B cell (primary cell): ENCODE results near the gene CCDC85C. TPM values are rescaled to one million over a fixed set of nuclear protein-coding genes. Genes with fewer than 3 reads are reported as not detected.

Experiments used
- ATAC-seq: fragments of 200-7000 bp; cut with Tn5 transposase; one replicate; pipeline ENCODE4 v1.10.0; 2021; ENCODE audit warnings: low read depth, mild to moderate bottlenecking, moderate number of reproducible peaks, moderate library complexity
- CTCF ChIA-PET: fragments of 350-600 bp; sonication (Branson Sonifier 250); formaldehyde crosslinking; loops from one replicate; lab custom pipeline; 2021; ENCODE audit warnings: antibody characterized with exemption, inconsistent platforms; lab: Charles Lee
- POLR2A ChIA-PET: fragments of 350-600 bp; sonication (Branson Sonifier 250); formaldehyde crosslinking; loops from one replicate; lab custom pipeline; 2021; ENCODE audit warnings: antibody characterized with exemption; lab: Charles Lee
- DNase-seq: peaks from one replicate; pipeline ENCODE4 v3.0.0; 2013
- H2AFZ ChIP-seq: 2 replicates; pipeline ENCODE4 v1.6.1; 2012; ENCODE audit warnings: mild to moderate bottlenecking, low read depth, low read length; ENCODE audit not compliant: insufficient read depth, poor library complexity, severe bottlenecking
- H3K27ac ChIP-seq, 2 donors: 1 replicate in 1 of 2; 2 replicates in 1 of 2; pipeline ENCODE4 v1.5.1; 2012 to 2013; ENCODE audit warnings: low read length in 2 of 2, mild to moderate bottlenecking in 2 of 2, moderate library complexity in 1 of 2
- H3K27me3 ChIP-seq, 4 experiments: fragments of 200-600 bp in 1 of 4; sonication (generic) in 1 of 4; replicated peaks in 1 of 4; 1 replicate in 2 of 4; 2 replicates in 2 of 4; pipeline versions ENCODE4 v1.6.1 to v1.7.0; 2013 to 2016; ENCODE audit warnings: low read length in 3 of 4, mild to moderate bottlenecking in 2 of 4, mixed read lengths in 1 of 4, moderate library complexity in 1 of 4; ENCODE audit not compliant: insufficient read depth in 4 of 4, control insufficient read depth in 3 of 4; ENCODE audit errors: control extremely low read depth in 1 of 4
- H3K36me3 ChIP-seq, 2 experiments: replicated peaks in 1 of 2; 1 replicate in 1 of 2; 2 replicates in 1 of 2; pipeline versions ENCODE4 v1.6.1 to v1.7.1; 2013; ENCODE audit warnings: low read length in 1 of 2; ENCODE audit not compliant: insufficient read depth in 2 of 2, control insufficient read depth in 1 of 2; ENCODE audit errors: control extremely low read depth in 1 of 2, extremely low read depth in 1 of 2
- H3K4me1 ChIP-seq, 2 donors: fragments of 200-600 bp in 1 of 2; sonication (generic) in 1 of 2; 1 replicate in 1 of 2; 2 replicates in 1 of 2; pipeline versions ENCODE4 v1.5.1 to v1.6.1; 2013 to 2017; ENCODE audit warnings: low read length in 2 of 2; ENCODE audit not compliant: control insufficient read depth in 2 of 2, insufficient read depth in 2 of 2
- H3K4me2 ChIP-seq: replicated peaks from 2 replicates; pipeline ENCODE3; 2012; ENCODE audit warnings: mild to moderate bottlenecking, low read depth, low read length; ENCODE audit not compliant: poor library complexity, severe bottlenecking
- H3K4me3 ChIP-seq, 5 experiments: fragments of 200-600 bp in 1 of 5; sonication (generic) in 1 of 5; 1 replicate in 3 of 5; 2 replicates in 2 of 5; pipeline versions ENCODE4 v1.5.1 to v1.7.0; 2011 to 2016; ENCODE audit warnings: low read length in 4 of 5, mild to moderate bottlenecking in 4 of 5, low read depth in 2 of 5, control low read depth in 1 of 5, moderate library complexity in 1 of 5; ENCODE audit not compliant: insufficient read depth in 1 of 5; ENCODE audit errors: control extremely low read depth in 1 of 5, extremely low read depth in 1 of 5
- H3K79me2 ChIP-seq: fragments of 200-600 bp; sonication (generic); one replicate; pipeline ENCODE4 v1.6.0; 2016; ENCODE audit warnings: low read length; ENCODE audit not compliant: control insufficient read depth, insufficient read depth
- H3K9ac ChIP-seq: fragments of 200-600 bp; sonication (generic); 2 replicates; pipeline ENCODE4 v1.6.1; 2017; ENCODE audit warnings: mild to moderate bottlenecking, low read length, moderate library complexity
- H3K9me3 ChIP-seq, 3 donors: one replicate each; pipeline versions ENCODE4 v1.6.1 to v1.7.1; 2013; ENCODE audit warnings: low read length in 2 of 3; ENCODE audit not compliant: control insufficient read depth in 2 of 3, insufficient read depth in 1 of 3; ENCODE audit errors: control extremely low read depth in 1 of 3
- H4K20me1 ChIP-seq: 2 replicates; pipeline ENCODE4 v1.6.0; 2012; ENCODE audit warnings: mild to moderate bottlenecking, low read length; ENCODE audit not compliant: insufficient read depth, control insufficient read depth, poor library complexity, severe bottlenecking
- H3K27ac Mint-ChIP-seq: one replicate; pipeline ENCODE4 v1.8.0; 2021; ENCODE audit warnings: mixed read lengths
- H3K27me3 Mint-ChIP-seq: one replicate; pipeline ENCODE4 v1.8.0; 2021; ENCODE audit warnings: mixed read lengths
- H3K4me1 Mint-ChIP-seq: one replicate; pipeline ENCODE4 v1.8.0; 2021; ENCODE audit warnings: mixed read lengths
- H3K4me3 Mint-ChIP-seq: one replicate; pipeline ENCODE4 v1.8.0; 2021; ENCODE audit warnings: mixed read lengths
- H3K9me3 Mint-ChIP-seq: one replicate; pipeline ENCODE4 v1.8.0; 2022; ENCODE audit warnings: mixed read lengths; ENCODE audit not compliant: insufficient read depth
- EZH2 ChIP-seq: IDR thresholded peaks from 2 replicates; pipeline ENCODE4 v1.6.1; 2012; ENCODE audit warnings: borderline replicate concordance, low read depth, mild to moderate bottlenecking, moderate library complexity, low read length; ENCODE audit not compliant: insufficient read depth, poor library complexity, severe bottlenecking
- WGBS: methylation state at CpG from one replicate; pipeline ENCODE4 v1.1.5; 2013; ENCODE audit warnings: missing lambda C conversion rate; ENCODE audit not compliant: insufficient coverage; 5-methylcytosine and 5-hydroxymethylcytosine counted together
- intact Hi-C: fragments of 100-400 bp; cut with micrococcal nuclease; formaldehyde crosslinking; loops from one replicate; pipeline ENCODE4 v1.10.0; 2022
- polyA plus RNA-seq: library from polyadenylated mRNA; depleted of rRNA; stranded (reverse); fragments of >200 nt; gene quantifications from 2 replicates; pipeline ENCODE4 v1.2.3, GENCODE V29; 2012
- total RNA-seq, 2 donors: library from RNA; stranded (reverse); fragments of 120-200 nt in 1 of 2; gene quantifications; 1 replicate in 1 of 2; 2 replicates in 1 of 2; pipeline versions ENCODE4 v1.2.3 to v1.2.4, GENCODE V29; 2013 to 2022
- TF ChIP-seq, protein P1 (sequence below): fragments of 200-600 bp; IDR thresholded peaks from one replicate; pipeline ENCODE4 v1.8.0; 2022; ENCODE audit warnings: antibody characterized with exemption, mild to moderate bottlenecking

Gene CCDC85C
- total and polyA plus RNA-seq, 2 donors (not counting 1 experiment from before 2014, with no cell fraction given), result 0.52 to 2.7 TPM

DNA sequence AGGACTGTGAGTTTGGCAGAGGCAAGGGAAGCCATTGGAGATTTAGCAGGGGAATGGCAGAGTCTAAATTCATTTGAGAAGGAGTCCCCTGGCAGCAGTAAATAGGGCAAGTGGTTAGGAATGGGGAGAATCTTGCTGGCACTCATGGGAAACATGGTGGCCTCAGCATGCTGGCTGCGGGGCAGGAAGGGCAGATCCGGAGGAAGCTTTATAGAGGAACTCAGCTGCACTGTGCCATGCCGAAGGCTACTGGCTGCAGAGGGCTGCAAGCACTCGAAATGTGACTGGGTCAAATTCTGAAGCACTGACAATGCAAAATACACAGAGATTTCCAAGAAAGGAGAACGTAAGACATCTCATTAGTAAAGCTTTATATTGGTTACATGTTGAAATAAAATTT is 98.9 kb downstream of the CCDC85C start:
- no peaks in the 10 kb centered on the region for H3K27me3 ChIP-seq
- ChIA-PET POLR2A (no interaction called here), CTCF (no interaction called here)
- no peak overlapping the region for H3K4me2 ChIP-seq
- no peak overlapping the region for H2AFZ ChIP-seq
- H3K9me3 Mint-ChIP-seq, result no peaks in the 10 kb centered on the region
- no peak for DNase-seq
- no peaks in the 10 kb centered on the region for H3K9me3 ChIP-seq
- no peaks in the 10 kb centered on the region for H3K27me3 Mint-ChIP-seq
- 97% methylated on average over 3 of the region's 5 CpGs for WGBS
- H4K20me1 ChIP-seq, result no peaks in the 10 kb centered on the region
- no peaks in the 10 kb centered on the region for H3K79me2 ChIP-seq
- peaks cover 8 to 92% of the 10 kb centered on the region in 2 experiments for H3K36me3 ChIP-seq
- no peak overlapping the region for H3K4me3 ChIP-seq
- H3K4me1 Mint-ChIP-seq, result no peaks in the 10 kb centered on the region
- H3K27ac ChIP-seq, result no peak overlapping the region
- intact Hi-C loops, result no loop called here
- H3K9ac ChIP-seq, result no peak overlapping the region
- H3K4me1 ChIP-seq, result no peaks in the 10 kb centered on the region
- no peak overlapping the region for H3K4me3 Mint-ChIP-seq
- no peak for ATAC-seq
- TF ChIP-seq, protein P1, sequence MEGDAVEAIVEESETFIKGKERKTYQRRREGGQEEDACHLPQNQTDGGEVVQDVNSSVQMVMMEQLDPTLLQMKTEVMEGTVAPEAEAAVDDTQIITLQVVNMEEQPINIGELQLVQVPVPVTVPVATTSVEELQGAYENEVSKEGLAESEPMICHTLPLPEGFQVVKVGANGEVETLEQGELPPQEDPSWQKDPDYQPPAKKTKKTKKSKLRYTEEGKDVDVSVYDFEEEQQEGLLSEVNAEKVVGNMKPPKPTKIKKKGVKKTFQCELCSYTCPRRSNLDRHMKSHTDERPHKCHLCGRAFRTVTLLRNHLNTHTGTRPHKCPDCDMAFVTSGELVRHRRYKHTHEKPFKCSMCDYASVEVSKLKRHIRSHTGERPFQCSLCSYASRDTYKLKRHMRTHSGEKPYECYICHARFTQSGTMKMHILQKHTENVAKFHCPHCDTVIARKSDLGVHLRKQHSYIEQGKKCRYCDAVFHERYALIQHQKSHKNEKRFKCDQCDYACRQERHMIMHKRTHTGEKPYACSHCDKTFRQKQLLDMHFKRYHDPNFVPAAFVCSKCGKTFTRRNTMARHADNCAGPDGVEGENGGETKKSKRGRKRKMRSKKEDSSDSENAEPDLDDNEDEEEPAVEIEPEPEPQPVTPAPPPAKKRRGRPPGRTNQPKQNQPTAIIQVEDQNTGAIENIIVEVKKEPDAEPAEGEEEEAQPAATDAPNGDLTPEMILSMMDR, result no peak
- TF ChIP-seq EZH2, result no peak
- H3K27ac Mint-ChIP-seq, result no peak overlapping the region

DNA sequence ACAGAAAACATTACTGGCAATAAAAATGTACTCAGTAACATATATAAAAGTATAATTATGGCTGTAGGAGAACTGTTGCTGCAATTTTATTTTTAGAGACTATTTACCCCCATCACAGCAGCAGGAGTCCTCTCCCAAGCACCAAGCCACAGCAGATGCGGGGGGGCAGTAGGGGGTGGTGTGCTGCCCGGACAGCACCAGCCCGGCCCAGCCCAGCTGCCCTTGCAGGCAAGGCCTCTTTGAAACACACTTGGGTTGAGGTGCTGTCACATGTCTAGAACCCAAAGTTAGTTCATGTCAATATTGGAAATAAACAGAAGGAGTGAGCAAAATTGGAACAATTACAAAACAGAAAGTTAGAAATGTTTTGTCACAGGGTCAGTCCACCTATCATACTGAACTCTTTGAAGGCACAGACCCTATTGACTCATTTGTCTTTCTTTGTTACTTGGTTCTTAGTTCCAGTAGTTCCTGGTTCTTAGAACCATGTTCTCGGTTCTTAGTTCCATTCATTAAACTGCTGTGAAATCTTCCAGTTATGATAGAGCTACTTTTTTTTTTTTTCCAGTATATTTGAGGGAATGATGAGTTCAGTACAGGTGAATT is 100.1 kb downstream of the CCDC85C start:
- Histone ChIP-seq H3K4me1 (no peaks in the 10 kb centered on the region), H3K36me3 (peaks cover 8 to 91% of the 10 kb centered on the region in 2 experiments), H4K20me1 (no peaks in the 10 kb centered on the region), H3K27me3 (no peaks in the 10 kb centered on the region), H2AFZ (no peak overlapping the region), H3K27ac (no peak overlapping the region), H3K4me2 (no peak overlapping the region), H3K4me3 (no peak overlapping the region), H3K9me3 (no peaks in the 10 kb centered on the region), H3K79me2 (no peaks in the 10 kb centered on the region), H3K9ac (no peak overlapping the region)
- no CpG with 5 or more reads among the region's 4 CpGs for WGBS
- ChIA-PET CTCF (interaction anchor here (0.7 kb wide), 1 partner anchor 69 kb away, joined by 3 read pairs; no protein-coding TSS in a partner anchor), POLR2A (no interaction called here)
- Mint-ChIP-seq H3K27ac (no peak overlapping the region), H3K9me3 (no peaks in the 10 kb centered on the region), H3K27me3 (no peaks in the 10 kb centered on the region), H3K4me3 (no peak overlapping the region), H3K4me1 (no peaks in the 10 kb centered on the region)
- DNase-seq (no peak), ATAC-seq (no peak)
- TF ChIP-seq EZH2, result no peak
- TF ChIP-seq, protein P1, result no peak
- intact Hi-C loops, result no loop called here
